RWPE2 (cell line): ENCODE results near the gene HERC4.

Experiments used
- ATAC-seq: fragments of 200-7000 bp; cut with Tn5 transposase; 3 replicates; pipeline ENCODE4 v1.9.1; 2021; ENCODE audit warnings: low read depth
- DNase-seq: peaks from one replicate; pipeline ENCODE4 v3.0.0-alpha.2; 2020; ENCODE audit warnings: low spot score
- H3K27ac ChIP-seq: fragments of 450-650 bp; 2 replicates; pipeline ENCODE4 v1.5.1; 2017; ENCODE audit warnings: mild to moderate bottlenecking; ENCODE audit not compliant: poor library complexity, severe bottlenecking
- H3K27me3 ChIP-seq: fragments of 250-450 bp; sonication (Bioruptor Pico); 2 replicates; pipeline ENCODE4 v1.5.1; 2021; ENCODE audit warnings: mild to moderate bottlenecking, moderate library complexity; ENCODE audit not compliant: insufficient read depth, poor library complexity, severe bottlenecking
- H3K36me3 ChIP-seq: fragments of 250-450 bp; sonication (Bioruptor Pico); 2 replicates; pipeline ENCODE4 v1.5.1; 2020; ENCODE audit warnings: low read depth, mild to moderate bottlenecking, moderate library complexity
- H3K4me1 ChIP-seq: fragments of 250-450 bp; sonication (Bioruptor Pico); 2 replicates; pipeline ENCODE4 v1.5.1; 2021; ENCODE audit warnings: mild to moderate bottlenecking, moderate library complexity; ENCODE audit not compliant: insufficient read depth, poor library complexity, severe bottlenecking
- H3K4me3 ChIP-seq: fragments of 250-450 bp; sonication (Bioruptor Pico); 2 replicates; pipeline ENCODE4 v1.5.1; 2021; ENCODE audit warnings: mild to moderate bottlenecking, moderate library complexity; ENCODE audit not compliant: severe bottlenecking
- H3K9me3 ChIP-seq: fragments of 250-450 bp; sonication (Bioruptor Pico); 2 replicates; pipeline ENCODE4 v1.5.1; 2021; ENCODE audit warnings: mild to moderate bottlenecking, moderate library complexity; ENCODE audit not compliant: severe bottlenecking
- CTCF ChIP-seq: fragments of 450-650 bp; IDR thresholded peaks from one replicate; pipeline ENCODE4 v1.5.1; 2017; ENCODE audit warnings: mild to moderate bottlenecking, moderate library complexity; ENCODE audit not compliant: poor library complexity, severe bottlenecking

HERC4 gene

GRCh38 chr10:68118657-68119056, 43.6 kb upstream of the HERC4 start:
- no peaks in the 10 kb centered on the region for H3K27me3 ChIP-seq
- H3K4me3 ChIP-seq = no peak overlapping the region
- no peaks in the 10 kb centered on the region for H3K36me3 ChIP-seq
- DNase-seq (no peak), ATAC-seq (no peak)
- H3K4me1 ChIP-seq = no peaks in the 10 kb centered on the region
- TF ChIP-seq CTCF = no peak
- H3K9me3 ChIP-seq = no peaks in the 10 kb centered on the region
- no peak overlapping the region for H3K27ac ChIP-seq

- Histone ChIP-seq H3K36me3 (no peaks in the 10 kb centered on the region), H3K27me3 (no peaks in the 10 kb centered on the region), H3K4me1 (no peaks in the 10 kb centered on the region), H3K4me3 (no peak overlapping the region), H3K9me3 (no peaks in the 10 kb centered on the region), H3K27ac (no peak overlapping the region)
- no peak for DNase-seq
- TF ChIP-seq CTCF = no peak
- no peak for ATAC-seq
Observed at GRCh38 chr10:68112837-68113236, 37.8 kb upstream of the HERC4 start.

GRCh38 chr10:68111584-68111983, 36.5 kb upstream of the HERC4 start:
- Histone ChIP-seq H3K4me1 (peaks cover 5% of the 10 kb centered on the region), H3K9me3 (no peaks in the 10 kb centered on the region), H3K27me3 (no peaks in the 10 kb centered on the region), H3K27ac (no peak overlapping the region), H3K4me3 (no peak overlapping the region), H3K36me3 (no peaks in the 10 kb centered on the region)
- no peak for TF ChIP-seq CTCF
- no peak for ATAC-seq
- no peak for DNase-seq

- Histone ChIP-seq H3K27me3 (no peaks in the 10 kb centered on the region), H3K4me3 (no peak overlapping the region), H3K36me3 (no peaks in the 10 kb centered on the region), H3K4me1 (peaks cover 18% of the 10 kb centered on the region), H3K9me3 (no peaks in the 10 kb centered on the region), H3K27ac (no peak overlapping the region)
- DNase-seq = no peak
- ATAC-seq = no peak
- TF ChIP-seq CTCF = no peak
Observed at GRCh38 chr10:68110027-68110426, 34.9 kb upstream of the HERC4 start.

GRCh38 chr10:68109331-68109730, 34.2 kb upstream of the HERC4 start, which contains the start of gene MYPN:
Gene MYPN (plus strand): TSS chr10:68109488. CDS start chr10:68121439, 11,951 bp downstream.
- TF ChIP-seq CTCF = no peak
- no peak within 1 kb of the TSS for H3K27ac ChIP-seq
- no peaks in the 10 kb centered on the region for H3K27me3 ChIP-seq
- H3K9me3 ChIP-seq = no peaks in the 10 kb centered on the region
- no peaks in the 10 kb centered on the region for H3K36me3 ChIP-seq
- peaks cover 18% of the 10 kb centered on the region for H3K4me1 ChIP-seq
- no peak for DNase-seq
- no peak for ATAC-seq
- H3K4me3 ChIP-seq = no peak within 1 kb of the TSS
